Cardiac septum (tissue), 1 donor: ENCODE measurements around the gene ULBP2. TPM values are rescaled to one million over a fixed set of nuclear protein-coding genes. Genes with fewer than 3 reads are reported as not detected.

Experiments used
- DNase-seq: peaks from one replicate; pipeline ENCODE4 v3.0.0-alpha.2; 2020; ENCODE audit warnings: low spot score
- intact Hi-C: fragments of 100-400 bp; cut with DNase I; formaldehyde crosslinking; loops from one replicate; pipeline ENCODE4 v1.14.0; 2022
- long read RNA-seq: library from polyadenylated mRNA; unstranded; transcript quantifications from one replicate; pipeline ENCODE4 v2.0.0, GENCODE V29; 2021
- total RNA-seq: library from RNA; stranded (reverse); fragmentation: NEBNext Ultra II Directional; extraction: Animal tissue kit (Norgen Biotek cat#: 25700); gene quantifications from one replicate; pipeline ENCODE4 v1.2.1, GENCODE V29; 2021
- donor health status: DM: no; HTN: no; CAD: no.

Gene ULBP2, protein sequence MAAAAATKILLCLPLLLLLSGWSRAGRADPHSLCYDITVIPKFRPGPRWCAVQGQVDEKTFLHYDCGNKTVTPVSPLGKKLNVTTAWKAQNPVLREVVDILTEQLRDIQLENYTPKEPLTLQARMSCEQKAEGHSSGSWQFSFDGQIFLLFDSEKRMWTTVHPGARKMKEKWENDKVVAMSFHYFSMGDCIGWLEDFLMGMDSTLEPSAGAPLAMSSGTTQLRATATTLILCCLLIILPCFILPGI
- 1.1 TPM for total RNA-seq
- long read RNA-seq, transcript ULBP2-201 (5 exons, 1,349 nt): major isoform, 6 of 6 reads
- long read RNA-seq, partial matches to known transcripts: 0 of 6 reads
- long read RNA-seq, other reads (novel, unspliced or antisense): 0 of 6 reads

DNA sequence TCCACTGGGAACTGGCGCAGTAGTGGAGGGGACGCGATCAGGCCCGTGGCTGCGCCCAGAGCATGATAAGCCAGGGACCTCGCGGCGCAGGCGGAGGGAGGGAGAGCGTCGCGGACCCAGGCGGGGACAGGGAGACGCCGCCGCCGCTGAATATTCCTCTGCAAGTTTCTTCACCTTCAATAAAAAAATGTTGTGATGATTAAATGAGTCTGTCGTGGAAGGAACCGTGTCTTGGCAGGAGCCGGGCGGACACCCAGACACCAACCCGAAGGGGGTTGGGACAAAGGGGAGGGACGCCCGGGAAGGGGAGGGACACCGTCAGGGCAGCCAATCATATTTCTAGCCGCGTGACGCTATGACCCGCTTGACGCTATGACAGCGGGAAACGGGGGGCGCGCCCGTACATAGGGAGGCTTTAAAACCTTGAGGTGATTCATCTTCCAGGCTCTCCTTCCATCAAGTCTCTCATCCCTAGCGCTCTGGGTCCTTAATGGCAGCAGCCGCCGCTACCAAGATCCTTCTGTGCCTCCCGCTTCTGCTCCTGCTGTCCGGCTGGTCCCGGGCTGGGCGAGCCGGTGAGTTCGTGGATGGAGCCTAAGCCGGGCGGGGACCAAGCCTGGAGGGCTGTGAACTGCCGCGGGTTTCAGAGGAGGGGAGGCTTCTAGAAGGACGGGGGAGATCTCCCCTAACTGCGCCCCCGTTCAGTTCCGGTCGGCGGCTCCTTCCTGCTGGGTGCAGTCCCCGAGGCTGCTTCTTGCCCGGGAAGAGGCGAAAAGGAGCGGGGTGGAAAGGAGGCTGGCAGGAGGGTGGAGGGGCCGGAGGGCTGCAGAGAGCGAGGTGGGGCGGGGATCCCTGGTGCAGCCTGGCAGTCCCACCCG is at the start of gene ULBP2:
ULBP2 (plus strand) TSS at position 432 of the 878 bp plus-strand sequence; CDS start at position 491, 59 bp downstream.
- intact Hi-C loops: loop anchor here (2.0 kb wide), 1 partner anchor 63 kb away; no protein-coding TSS in a partner anchor
- DNase-seq: peak; percentile 93

DNA sequence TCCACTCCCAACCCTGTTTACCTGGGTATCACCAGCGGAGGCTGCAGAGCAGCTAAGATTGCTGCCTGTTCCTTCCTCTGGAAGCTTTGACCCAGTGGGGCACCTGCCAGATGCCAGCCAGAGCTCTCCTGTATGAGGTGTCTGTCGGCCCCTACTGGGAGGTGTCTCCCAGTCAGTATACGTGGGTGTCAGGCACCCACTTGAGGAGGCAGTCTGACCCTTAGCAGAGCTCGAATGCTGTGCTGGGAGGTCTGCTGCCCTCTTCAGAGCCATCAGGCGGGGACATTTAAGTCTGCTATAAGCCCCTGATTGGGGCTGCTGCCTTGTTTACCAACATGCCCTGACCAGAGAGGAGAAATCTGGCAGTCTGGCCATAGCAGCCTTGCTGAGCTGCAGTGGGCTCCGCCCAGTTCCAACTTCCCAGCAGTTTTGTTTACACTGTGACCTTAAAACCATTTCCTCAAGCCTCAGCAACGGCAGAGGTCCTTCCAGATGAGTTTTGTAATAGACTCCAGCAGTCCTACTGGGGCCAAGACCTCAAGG is 46.7 kb upstream of the ULBP2 start:
- peak; percentile 77 for DNase-seq

DNA sequence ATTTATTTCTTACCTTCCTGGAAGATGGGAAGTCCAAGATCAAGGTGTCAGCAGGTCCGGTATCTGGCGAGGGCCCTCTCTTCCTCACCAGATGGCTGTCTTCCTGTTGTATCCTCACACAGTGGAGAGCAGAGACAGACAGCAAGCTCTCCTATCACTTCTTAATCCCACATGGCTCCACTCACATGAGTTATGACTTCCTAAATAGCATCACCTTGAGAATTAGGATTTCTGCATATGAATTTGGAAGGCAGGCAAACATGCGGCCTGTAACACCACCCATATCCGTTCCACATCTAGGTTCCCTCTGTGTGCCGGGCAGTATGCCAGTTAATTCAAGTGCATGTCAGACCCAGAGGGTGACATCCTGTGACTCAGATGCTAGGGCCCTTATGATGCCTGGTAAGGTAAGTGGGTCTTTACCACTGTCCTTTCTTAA is 46.0 kb upstream of the ULBP2 start:
- peak; percentile 63 for DNase-seq
- intact Hi-C loops: no loop called here

More for the DNA sequence above, 46.7 kb upstream of the ULBP2 start:
- intact Hi-C loops: no loop called here

DNA sequence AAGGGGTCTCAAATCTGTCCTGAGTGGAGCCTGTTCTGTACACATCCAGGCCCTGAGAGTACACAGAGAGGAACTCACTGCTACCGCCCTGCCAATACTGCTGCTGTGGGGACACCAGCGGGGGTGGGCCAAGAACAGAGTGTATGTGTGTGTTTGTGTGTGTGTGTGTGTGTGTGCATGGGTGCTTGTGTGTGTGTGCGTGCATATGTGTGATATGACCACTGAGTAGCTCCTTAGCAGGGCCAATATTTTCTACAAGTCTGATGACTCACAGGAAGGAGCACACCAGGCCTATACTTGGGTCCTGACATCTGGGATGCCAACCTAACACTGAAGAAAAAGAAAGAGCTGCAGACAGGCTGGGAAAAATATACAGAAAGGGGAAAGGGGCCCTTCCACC is 45.3 kb upstream of the ULBP2 start:
- DNase-seq: peak; percentile 41
- intact Hi-C loops: no loop called here

DNA sequence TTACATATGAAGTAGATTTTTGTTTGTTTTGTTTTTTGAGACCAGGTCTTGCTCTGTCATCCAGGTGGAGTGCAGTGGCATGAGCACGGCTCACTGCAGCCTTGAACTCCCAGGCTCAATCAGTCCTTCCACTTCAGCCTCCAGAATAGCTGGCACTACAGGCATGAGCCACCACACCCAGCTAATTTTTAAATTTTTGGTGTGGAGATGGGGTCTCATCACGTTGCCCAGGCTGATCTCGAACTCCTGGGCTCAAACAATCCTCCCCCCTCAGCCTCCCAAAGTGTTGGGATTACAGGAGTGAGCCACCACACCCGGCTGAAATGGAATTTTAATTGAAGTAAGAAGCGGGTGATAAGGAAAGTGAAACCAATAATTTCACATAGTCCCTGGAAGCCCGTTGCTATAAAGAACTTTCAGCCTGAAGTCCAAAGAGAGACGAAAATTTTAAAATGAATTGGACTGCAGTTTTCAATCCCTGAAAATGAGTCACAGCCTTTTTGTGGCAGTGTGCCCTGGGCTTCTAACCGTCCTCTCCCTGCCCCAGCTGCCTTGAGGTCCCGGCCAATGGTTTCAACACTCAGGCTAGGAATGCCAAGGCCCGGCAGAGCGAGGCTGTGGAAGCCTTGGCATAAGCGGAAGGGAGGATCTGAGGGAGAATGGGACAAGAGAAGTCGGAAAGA is 44.7 kb upstream of the ULBP2 start:
- DNase-seq: no peak
- intact Hi-C loops: no loop called here

DNA sequence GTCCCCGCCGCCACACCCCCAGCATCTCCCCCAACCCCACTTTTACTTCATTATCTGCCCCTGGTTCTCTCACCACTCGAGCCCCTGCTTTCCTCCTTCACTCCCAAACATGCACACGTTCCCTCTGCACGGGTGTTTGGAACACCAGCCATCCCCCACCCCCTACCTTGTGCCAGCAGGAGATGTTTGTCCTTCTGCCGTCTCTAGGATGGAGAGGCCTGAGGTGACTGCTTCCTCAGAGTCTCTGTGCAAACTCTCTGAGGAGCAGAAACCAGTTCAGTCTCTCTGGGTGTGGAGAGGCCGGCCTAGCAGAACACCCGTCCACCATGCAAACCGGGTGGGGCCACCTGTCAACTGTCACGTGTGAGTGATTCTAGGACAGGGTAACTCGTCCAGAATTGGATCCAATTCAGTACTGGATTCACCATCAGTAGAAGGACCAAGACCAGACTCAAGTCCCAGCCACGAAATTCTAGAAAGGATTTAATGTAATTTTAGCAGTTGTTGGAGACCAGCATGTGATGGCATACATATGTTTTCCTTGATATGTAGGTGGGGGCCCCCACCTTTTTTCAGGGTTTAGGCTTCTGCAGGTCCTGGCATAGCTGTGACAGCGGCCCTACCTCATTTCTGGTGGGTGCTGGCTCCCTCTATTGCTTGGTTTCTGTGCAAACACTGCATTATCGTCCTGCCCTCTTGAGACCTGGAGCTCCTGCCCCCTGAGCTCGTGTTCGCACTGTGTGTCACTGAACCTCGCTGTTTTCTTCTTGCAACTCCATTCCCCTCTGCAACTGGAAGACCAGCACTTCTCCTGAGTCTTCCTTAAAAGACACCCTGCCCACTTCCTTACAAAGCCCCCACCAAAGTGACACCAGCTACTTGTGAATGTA is 43.7 kb upstream of the ULBP2 start, which contains the start of gene RAET1E:
RAET1E (minus strand) TSS at position 259 of the 890 bp plus-strand sequence. CDS start 7,212 bp downstream, outside the sequence.
- intact Hi-C loops: no loop called here
- peak; percentile 58 for DNase-seq

DNA sequence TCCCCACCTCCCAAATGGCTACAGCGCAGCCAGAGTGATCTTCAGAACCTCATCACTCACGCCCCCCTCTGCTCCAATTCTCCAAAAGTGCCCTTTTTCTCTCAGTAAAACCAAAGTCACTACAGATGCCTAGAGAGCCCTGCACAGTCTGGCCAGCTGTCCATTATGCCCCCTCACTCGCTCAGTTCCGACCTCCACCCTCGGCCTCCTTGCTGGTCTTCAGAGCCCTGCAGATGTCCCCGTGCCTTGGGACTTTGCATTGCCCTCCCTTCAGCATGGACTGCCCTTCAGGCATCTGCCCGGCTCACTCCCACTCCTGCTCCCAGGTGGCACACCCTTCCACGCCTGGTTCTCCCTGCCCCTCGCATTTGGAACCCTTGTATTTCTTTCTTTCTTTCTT is 42.8 kb upstream of the ULBP2 start:
- DNase-seq: peak; percentile 36
- intact Hi-C loops: no loop called here

DNA sequence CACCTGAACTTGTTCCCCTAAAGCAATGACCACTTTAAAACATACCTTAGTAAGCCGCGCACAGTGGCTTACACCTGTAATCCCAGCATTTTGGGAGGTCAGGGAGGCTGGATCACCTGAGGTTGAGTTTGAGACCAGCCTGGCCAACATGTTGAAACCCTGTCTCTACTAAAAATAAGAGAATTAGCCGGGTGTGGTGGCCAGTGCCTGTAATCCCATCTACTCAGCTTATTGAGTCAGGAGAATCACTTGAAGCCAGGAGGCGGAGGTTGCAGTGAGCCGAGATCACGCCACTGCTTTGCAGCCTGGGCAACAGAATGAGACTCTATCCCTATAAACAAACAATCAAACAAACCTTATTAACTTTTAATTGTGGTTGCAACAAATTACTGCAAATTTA is 42.3 kb upstream of the ULBP2 start:
- intact Hi-C loops: no loop called here

DNA sequence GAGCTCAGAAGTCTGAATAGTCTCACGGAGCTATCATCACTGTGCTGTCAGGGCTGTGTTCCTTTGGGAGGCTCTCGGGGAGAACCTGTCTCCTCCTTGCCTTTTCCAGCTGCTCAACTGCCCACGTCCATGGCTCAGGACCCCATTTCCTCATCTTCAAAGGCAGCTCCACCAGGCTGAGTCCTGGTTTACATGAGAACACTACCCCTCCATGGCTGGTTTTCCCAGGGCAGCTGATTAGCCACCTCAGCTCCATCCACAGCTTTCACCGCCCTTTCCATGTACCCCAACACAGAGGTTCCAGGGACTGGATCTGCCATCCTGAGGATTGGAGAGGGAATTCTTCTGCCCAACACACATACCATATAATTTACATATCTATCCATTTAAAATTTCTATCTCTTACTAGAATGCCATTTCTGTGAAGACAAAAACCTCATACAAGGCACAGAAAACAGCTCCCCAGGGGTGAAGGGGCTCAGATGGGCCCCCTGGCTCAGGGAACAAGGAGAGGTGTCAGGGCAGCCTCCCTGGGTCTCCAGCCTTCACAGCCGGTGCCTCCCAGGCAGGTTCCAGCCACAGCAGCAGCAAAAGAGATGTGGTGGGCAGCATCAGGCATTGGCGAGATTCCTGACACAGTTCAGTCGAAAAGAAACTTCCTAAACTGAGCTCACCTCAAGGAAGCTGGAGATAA is 41.7 kb upstream of the ULBP2 start:
- DNase-seq: peak; percentile 27
- intact Hi-C loops: no loop called here

More for the DNA sequence above, 42.3 kb upstream of the ULBP2 start:
- no peak for DNase-seq

DNA sequence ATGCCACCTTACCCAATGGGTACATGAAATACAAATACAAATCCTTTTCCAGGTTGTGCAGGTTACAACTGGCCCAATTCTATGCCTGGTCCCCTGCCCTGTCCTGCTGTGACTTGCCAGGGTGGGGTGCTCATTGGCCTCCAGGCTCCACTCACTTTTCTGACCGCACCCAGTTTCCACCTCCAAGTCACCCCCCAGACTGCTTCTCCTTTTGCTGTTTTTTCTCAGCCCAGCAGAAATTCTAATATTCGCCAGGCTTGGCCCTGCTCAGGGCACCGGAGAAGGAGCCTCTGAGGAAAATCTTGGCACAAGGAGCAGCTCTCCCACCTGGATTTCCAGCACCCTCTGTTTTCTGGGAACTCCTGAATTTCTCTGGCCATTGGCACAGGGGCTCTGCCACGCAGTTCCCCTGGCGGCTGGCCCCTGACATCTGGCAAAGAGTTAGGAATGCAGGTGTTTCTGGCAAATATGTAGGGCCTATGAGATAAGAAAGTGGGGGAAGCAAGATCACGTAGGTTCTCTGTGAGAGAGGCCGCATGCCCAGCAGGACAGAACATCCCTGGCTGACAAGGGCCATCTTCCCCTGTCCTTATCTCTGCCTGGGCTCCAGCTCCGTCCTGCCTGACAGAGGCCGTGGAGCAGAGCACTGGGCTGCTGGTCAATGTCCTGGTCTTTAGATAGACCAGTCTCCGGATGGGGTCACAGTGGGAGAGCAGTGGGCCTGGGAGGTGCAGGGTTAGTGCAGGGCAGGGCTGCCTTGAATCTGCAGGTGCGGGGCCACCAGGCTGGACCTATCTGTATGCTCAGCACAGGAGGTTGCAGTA is 41.0 kb upstream of the ULBP2 start:
- intact Hi-C loops: no loop called here
- peak; percentile 68 for DNase-seq

DNA sequence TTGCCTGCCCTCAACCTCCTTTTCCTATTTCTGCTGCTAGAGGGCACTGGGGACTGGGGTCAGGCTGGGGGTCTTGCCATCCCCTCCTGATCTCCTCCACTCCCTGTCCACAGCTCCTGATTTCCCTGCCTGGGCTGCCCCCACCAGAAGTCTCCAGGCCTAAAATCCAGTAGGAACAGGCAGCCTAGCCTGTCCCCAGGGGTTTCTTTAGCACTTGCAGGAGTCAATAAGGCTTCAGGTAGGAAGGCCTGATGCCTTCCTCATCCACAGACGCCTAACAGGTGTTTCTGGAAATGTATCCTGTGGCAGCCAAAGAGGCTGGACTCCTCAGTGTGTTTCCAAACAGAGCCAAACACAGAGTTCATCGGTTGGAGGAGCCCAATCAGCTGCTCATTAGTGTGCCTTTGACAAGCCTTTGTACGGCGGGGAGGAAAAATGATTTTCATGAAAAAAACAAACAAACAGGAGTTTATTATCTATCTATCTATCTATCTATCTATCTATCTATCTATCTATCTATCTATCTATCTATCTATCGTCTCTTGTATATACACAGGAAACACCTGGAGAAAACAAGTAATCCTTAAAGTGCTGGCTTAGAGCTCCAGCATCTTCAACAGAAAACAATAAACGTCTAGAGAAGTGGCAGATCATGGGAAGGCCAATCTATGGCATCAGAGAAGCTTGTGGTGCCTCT is 40.2 kb upstream of the ULBP2 start:
- intact Hi-C loops: no loop called here
- DNase-seq: peak; percentile 71

DNA sequence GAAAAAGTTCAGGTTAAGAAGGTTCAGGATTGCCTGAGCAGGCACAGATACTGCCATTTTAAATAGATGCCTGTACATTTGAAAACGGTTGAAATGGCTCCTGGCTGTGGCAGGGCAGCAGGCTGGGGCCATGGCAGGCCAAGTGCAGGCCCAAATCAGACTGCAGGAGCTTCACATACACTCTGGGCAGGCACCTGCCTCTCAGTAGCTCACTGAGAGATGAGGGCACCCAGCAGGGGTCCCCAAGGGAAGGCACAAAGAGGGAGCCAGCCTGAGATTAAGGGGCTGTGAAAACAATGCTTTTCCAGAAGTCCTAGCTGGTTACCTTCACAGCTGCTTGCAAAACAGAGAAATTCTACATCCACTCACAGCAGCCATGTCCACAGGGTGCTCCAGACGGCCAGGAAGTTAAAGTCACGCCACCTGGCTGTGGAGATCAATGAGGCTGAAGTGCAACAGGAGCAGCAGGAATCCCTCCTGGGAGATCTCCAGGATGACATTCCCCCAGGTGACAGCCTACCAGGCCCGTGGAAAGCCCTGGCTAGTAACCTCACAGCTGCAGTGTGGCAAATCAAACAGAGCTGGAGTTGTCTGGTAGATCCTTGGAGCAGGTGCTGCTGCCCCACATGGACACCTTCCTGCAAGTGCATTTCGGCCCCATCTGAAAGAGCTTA is 37.7 kb upstream of the ULBP2 start:
- peak; percentile 50 for DNase-seq
- intact Hi-C loops: no loop called here

DNA sequence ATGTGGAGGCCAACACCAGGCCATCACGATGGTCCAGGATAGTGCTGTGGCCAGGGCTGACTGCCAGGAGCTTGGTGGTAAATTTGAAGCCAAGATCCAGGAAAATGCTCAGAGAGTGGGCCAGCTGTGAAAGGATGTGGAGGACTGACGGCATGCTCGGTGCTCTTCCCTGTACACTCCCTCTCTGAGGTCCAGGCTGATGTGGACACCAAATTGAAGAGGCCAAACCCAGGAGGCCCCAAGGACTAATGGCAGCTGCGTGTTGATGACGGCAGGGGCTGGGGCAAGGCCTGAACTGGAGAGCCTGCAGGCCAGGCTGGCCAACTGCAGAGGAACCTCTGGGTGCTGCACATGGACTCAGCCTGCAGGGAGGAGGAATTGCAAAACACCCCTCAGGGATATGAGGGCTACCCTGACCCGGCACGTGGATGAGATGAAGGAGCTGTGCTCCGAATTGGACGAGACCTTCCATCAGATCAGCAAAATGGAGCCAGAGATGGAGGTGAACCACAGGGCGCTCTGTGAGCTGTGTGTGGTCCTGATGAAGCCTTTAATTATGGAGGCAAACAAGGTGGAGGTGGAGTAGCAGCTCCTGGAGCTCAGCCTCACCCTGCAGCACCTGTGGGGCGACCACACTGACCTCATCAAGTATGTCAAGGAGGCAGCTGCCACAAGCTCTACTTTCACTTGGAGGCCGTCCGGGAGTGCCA is 37.0 kb upstream of the ULBP2 start:
- peak; percentile 63 for DNase-seq
- intact Hi-C loops: no loop called here

DNA sequence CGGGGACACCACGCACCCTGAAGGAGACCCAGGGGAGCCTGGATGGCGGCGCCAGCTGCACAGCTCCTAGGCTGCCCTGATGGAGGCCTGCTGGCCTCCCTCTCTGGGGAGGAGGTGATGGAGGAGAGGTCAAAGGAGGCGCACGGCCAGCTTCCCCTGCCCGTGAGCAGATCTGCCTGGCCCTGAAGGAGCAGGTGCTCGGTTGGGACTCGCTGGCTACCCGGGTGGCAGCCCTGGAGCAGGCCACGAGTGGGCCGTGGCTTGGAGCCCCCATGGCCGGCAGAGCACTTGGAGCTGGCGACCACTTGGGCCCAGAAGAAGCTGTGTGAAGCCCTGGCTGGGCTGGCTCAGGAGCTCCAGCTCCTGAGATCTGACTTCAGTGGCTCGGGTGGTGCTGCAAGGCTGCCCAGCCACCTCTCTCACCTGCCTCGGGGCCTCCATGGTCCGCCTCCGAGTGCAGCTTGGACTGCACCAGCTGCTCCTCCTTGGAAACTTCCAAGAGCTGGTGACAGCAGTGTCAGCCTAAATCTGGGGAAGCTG is 36.4 kb upstream of the ULBP2 start:
- peak; percentile 59 for DNase-seq
- intact Hi-C loops: no loop called here

DNA sequence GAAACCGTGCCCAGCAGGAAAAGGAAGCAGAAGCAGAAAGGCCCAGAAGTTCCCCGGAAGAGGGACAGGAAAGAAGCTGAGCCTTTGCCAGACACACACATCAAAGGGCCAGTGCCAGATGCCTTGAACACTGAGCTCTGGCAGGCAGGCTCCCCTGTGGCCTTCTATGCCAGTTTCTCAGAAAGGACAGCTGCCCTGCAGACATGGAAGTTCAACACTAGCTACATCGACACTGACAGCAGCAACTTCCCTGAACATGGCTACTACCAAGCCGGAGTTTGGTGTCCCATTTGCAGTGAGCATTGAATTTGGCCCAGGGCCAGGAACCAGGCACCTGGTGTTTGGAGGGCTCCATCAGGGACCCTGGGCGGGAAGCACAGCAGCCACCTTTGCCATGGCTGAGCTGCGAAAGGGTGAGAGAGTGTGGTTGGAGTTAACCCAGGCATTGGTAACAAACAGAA is 35.9 kb upstream of the ULBP2 start:
- DNase-seq: peak; percentile 68
- intact Hi-C loops: no loop called here
